Heart left ventricle (tissue), 13 donors: ENCODE results near the gene SORL1.

Source experiments
- POLR2A ChIP-seq, 2 donors: fragments of 450-650 bp; IDR thresholded peaks; one replicate each; pipeline ENCODE4 v1.6.1; 2017; ENCODE audit warnings: antibody characterized with exemption in 2 of 2, mild to moderate bottlenecking in 2 of 2, moderate library complexity in 2 of 2
- TF ChIP-seq, protein P1 (sequence below), 12 donors: fragments of 200-600 bp; sonication (generic) in 4 of 12; IDR thresholded peaks; one replicate each; pipeline versions ENCODE4 v1.5.0 to v1.8.0; 2018 to 2022; ENCODE audit warnings: antibody characterized with exemption in 12 of 12, mild to moderate bottlenecking in 5 of 12
- donor health status: ischemic (EF 13 %, LVEDD 7.1; RV severe dilation, severe dysfunction).
- donor health status: DM: no; HTN: yes; CAD: no.
- donor health status: DM: no; HTN: no; CAD: no.
- donor health status: ischemic (EF 25% LVEDD 6.9; RV normal size, moderate dysfunction).
- donor health status: ischemic (EF 25% LVEDD 5.7; RV mildly dilated, moderate dysfunction).
- donor health status: ischemic (EF 35%, LVEDD 5.7; RV mildly dilated, moderate dysfunction).
- donor health status: nonischemic (EF 11% LVEDD 7.7; RV severe dilation, severe dysfunction).
- donor health status: DM: yes; HTN: yes; CAD: no.
- donor health status: PGD.
- donor health status: ischemic (EF 29% LVEDD 5.4; RV normal size, mild dysfunction).
- donor health status: nonischemic (EF 23%, LVEDD 6.1; RV moderate dilation, normal function).

DNA sequence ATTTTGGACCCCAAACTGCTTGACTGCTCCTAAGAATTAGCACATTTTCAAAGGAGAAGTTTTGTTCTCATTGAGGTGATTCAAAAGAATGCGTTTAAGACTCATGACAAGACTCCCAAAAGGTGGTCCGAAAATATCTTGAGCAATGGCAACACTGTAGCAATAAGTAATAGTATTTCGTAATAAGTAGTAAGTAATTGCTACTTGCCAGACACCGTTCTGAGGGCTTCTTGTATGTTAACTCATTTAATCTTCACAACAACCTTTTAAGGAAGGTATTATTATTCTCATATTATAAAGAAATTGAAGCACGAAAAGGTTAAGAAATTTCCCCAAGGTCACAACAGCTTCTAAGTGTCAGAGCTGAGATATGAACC is 184.7 kb downstream of the SORL1 start:
- TF ChIP-seq, protein P1, sequence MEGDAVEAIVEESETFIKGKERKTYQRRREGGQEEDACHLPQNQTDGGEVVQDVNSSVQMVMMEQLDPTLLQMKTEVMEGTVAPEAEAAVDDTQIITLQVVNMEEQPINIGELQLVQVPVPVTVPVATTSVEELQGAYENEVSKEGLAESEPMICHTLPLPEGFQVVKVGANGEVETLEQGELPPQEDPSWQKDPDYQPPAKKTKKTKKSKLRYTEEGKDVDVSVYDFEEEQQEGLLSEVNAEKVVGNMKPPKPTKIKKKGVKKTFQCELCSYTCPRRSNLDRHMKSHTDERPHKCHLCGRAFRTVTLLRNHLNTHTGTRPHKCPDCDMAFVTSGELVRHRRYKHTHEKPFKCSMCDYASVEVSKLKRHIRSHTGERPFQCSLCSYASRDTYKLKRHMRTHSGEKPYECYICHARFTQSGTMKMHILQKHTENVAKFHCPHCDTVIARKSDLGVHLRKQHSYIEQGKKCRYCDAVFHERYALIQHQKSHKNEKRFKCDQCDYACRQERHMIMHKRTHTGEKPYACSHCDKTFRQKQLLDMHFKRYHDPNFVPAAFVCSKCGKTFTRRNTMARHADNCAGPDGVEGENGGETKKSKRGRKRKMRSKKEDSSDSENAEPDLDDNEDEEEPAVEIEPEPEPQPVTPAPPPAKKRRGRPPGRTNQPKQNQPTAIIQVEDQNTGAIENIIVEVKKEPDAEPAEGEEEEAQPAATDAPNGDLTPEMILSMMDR (IDR thresholded peaks at IDR 0.05) = no peak
- no peak for TF ChIP-seq POLR2A (IDR thresholded peaks at IDR 0.05)
